ENCODE data around the gene PGBD2. TPM values are rescaled to one million over a fixed set of nuclear protein-coding genes. Genes with fewer than 3 reads are reported as not detected.
A peak's percentile ranks its signal among the peaks of the same experiment; 100 is the strongest.
"Not testable (repeated sequence)": the region's sequence is repeated elsewhere in the genome, so short reads cannot be mapped to it uniquely, and the experiment has no call there.

Gene PGBD2
- total RNA-seq, 1 donor from 2014 or later = 6.9 TPM

DNA sequence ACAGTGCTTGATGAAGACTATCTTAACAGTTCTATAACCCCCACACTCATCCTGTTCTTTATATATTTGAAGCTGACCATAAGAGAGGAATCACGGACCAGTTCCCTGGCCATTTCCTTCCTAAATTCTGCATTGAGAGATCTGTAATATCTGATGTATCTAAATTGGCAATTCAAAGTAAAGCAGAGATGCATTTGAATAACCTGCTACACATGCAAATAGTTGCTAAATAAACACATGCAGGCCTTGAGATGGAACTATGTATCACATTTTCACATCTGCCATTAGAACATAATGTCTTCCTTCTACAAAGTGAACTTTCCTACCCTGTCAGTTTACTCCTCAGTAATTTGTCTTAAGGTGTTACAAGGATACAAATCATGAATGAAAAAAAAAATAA is 20.4 kb upstream of the PGBD2 start:
- intact Hi-C loops (cut with DNase I) = no loop called here
- H3K27ac ChIP-seq = no peak overlapping the region
- H3K36me3 ChIP-seq = no peaks in the 10 kb centered on the region
- ATAC-seq (no peak), DNase-seq (no peak)
- TF ChIP-seq, protein P1, sequence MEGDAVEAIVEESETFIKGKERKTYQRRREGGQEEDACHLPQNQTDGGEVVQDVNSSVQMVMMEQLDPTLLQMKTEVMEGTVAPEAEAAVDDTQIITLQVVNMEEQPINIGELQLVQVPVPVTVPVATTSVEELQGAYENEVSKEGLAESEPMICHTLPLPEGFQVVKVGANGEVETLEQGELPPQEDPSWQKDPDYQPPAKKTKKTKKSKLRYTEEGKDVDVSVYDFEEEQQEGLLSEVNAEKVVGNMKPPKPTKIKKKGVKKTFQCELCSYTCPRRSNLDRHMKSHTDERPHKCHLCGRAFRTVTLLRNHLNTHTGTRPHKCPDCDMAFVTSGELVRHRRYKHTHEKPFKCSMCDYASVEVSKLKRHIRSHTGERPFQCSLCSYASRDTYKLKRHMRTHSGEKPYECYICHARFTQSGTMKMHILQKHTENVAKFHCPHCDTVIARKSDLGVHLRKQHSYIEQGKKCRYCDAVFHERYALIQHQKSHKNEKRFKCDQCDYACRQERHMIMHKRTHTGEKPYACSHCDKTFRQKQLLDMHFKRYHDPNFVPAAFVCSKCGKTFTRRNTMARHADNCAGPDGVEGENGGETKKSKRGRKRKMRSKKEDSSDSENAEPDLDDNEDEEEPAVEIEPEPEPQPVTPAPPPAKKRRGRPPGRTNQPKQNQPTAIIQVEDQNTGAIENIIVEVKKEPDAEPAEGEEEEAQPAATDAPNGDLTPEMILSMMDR (IDR thresholded peaks at IDR 0.05) = no peak
- no peak overlapping the region for H3K4me3 ChIP-seq
- H3K27me3 ChIP-seq = no peaks in the 10 kb centered on the region
- H3K9me3 ChIP-seq = no peaks in the 10 kb centered on the region
- H3K4me1 ChIP-seq = no peaks in the 10 kb centered on the region

DNA sequence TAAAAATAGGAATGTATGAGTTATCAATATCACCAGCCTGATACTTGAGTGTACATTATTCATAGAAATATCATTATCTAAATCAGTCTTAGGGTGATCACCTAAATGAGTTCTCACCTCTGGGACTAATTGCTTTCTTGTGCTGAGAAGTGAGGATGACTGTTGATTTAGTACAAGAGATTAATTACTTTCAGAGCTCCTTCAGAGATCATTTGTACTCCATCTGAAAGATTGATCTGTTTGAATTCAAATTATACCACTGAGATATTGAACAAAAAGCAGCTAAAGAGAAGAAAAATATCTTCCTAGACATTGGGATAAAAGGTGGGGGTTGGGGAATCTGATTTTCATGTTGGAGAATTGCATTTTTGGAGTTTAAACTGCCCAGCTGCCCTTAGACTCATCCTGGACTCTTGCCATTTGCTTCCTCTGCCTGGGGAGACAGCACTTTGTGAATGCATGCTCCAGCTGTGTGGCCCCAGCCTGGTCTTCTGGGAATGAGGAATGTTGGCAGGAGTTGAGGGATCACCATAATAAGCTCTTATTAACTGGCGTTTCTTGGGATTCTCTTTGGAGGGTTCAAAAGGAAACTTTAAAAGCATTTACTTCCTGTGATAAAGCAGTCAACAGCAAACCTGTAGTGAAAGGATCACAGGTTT is 19.7 kb upstream of the PGBD2 start:
- intact Hi-C loops (cut with DNase I) = no loop called here
- no peak for ATAC-seq

DNA sequence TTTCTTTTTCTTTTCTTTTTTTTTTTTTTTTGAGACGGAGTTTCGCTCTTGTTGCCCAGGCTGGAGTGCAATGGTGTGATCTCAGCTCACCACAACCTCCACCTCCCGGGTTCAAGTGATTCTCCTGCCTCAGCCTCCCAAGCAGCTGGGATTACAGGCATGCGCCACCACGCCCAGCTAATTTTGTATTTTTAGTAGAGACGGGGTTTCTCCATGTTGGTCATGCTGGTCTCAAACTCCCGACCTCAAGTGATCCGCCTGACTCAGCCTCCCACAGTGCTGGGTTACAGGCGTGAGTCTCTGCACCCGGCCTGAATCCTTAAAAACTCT is 16.2 kb upstream of the PGBD2 start:
- H3K36me3 ChIP-seq; ATAC-seq; H3K27me3 ChIP-seq; intact Hi-C loops (cut with DNase I); DNase-seq; H3K4me3 ChIP-seq; H3K27ac ChIP-seq; H3K4me1 ChIP-seq; H3K9me3 ChIP-seq: not testable (repeated sequence)

More for the DNA sequence above, 19.7 kb upstream of the PGBD2 start:
- TF ChIP-seq, protein P1 (IDR thresholded peaks at IDR 0.05) = no peak
- H3K4me3 ChIP-seq = no peak overlapping the region
- no peak for DNase-seq
- H3K9me3 ChIP-seq = no peaks in the 10 kb centered on the region
- H3K27me3 ChIP-seq = no peaks in the 10 kb centered on the region
- no peaks in the 10 kb centered on the region for H3K4me1 ChIP-seq
- H3K27ac ChIP-seq = no peak overlapping the region
- H3K36me3 ChIP-seq = no peaks in the 10 kb centered on the region

GRCh38 chr1:248890549-248891498 is 15.2 kb upstream of the PGBD2 start:
- no peaks in the 10 kb centered on the region for H3K4me1 ChIP-seq
- ATAC-seq (peak; percentile 43), DNase-seq (no peak)
- intact Hi-C loops (cut with DNase I) = no loop called here
- H3K9me3 ChIP-seq = no peaks in the 10 kb centered on the region
- TF ChIP-seq, protein P1 (IDR thresholded peaks at IDR 0.05) = no peak
- no peaks in the 10 kb centered on the region for H3K36me3 ChIP-seq
- H3K4me3 ChIP-seq = no peak overlapping the region
- H3K27me3 ChIP-seq = no peaks in the 10 kb centered on the region
- no peak overlapping the region for H3K27ac ChIP-seq

- ATAC-seq = no peak
- no peak for DNase-seq
- intact Hi-C loops (cut with DNase I) = no loop called here
Observed at GRCh38 chr1:248891758-248892157, 14.3 kb upstream of the PGBD2 start.

More at GRCh38 chr1:248891758-248892157, 14.3 kb upstream of the PGBD2 start:
- Histone ChIP-seq H3K36me3 (no peaks in the 10 kb centered on the region), H3K9me3 (no peaks in the 10 kb centered on the region), H3K4me3 (no peak overlapping the region), H3K27ac (no peak overlapping the region), H3K4me1 (no peaks in the 10 kb centered on the region), H3K27me3 (no peaks in the 10 kb centered on the region)
- TF ChIP-seq, protein P1 (IDR thresholded peaks at IDR 0.05) = no peak

Data from upper lobe of right lung (tissue), 1 donor.